Mucosa of rectum (tissue), 2 donors: Measurements from ENCODE around the gene NCS1.

Experiments used
- H3K27ac ChIP-seq, 2 donors: one replicate each; pipeline ENCODE4 v1.7.0; 2013; ENCODE audit warnings: inconsistent platforms in 2 of 2, low read depth in 2 of 2, low read length in 2 of 2
- H3K27me3 ChIP-seq, 2 donors: one replicate each; pipeline ENCODE4 v1.7.0; 2013; ENCODE audit warnings: low read length in 2 of 2; ENCODE audit not compliant: control insufficient read depth in 2 of 2, insufficient read depth in 2 of 2
- H3K36me3 ChIP-seq, 2 donors: one replicate each; pipeline ENCODE4 v1.7.0; 2013; ENCODE audit warnings: low read length in 2 of 2; ENCODE audit not compliant: control insufficient read depth in 2 of 2, insufficient read depth in 2 of 2
- H3K4me1 ChIP-seq, 2 donors: one replicate each; pipeline ENCODE4 v1.7.0; 2013; ENCODE audit warnings: low read length in 2 of 2, mild to moderate bottlenecking in 1 of 2; ENCODE audit not compliant: control insufficient read depth in 2 of 2, insufficient read depth in 2 of 2
- H3K4me3 ChIP-seq, 2 donors: one replicate each; pipeline ENCODE4 v1.7.0; 2013; ENCODE audit warnings: low read length in 2 of 2
- H3K9ac ChIP-seq, 2 donors: one replicate each; pipeline ENCODE4 v1.7.0; 2013; ENCODE audit warnings: low read length in 2 of 2, low read depth in 1 of 2, mild to moderate bottlenecking in 1 of 2
- H3K9me3 ChIP-seq, 2 donors: one replicate each; pipeline ENCODE4 v1.7.0; 2013; ENCODE audit warnings: low read length in 2 of 2; ENCODE audit not compliant: control insufficient read depth in 2 of 2
- donor health status: healthy.
- donor health status: Normal muscosa, but diverticular disease.

Gene NCS1

DNA sequence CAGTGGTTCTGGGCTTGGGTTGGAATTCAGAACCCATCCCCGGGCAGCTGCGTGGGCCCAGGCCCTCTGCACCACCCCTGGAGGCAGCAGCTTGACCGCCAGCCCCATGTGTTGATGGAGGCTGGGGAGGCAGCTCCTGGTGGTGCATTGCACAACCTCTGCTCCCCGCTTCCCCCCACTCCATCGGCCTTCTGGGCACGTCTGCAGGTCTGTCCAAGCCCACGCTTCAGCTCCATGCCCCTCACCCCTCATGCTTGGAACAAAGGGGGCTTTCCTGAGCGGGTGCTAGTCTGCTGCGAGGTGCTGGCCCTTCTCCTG is 1.4 kb downstream of the NCS1 start:
- no peaks in the 10 kb centered on the region for H3K9me3 ChIP-seq
- peaks cover 0 to 8% of the 10 kb centered on the region in 2 donors for H3K4me1 ChIP-seq
- peak overlapping the region; percentile 33 to 60 for H3K9ac ChIP-seq
- peak overlapping the region in 1 of 2 donors; percentile 62 for H3K4me3 ChIP-seq
- H3K36me3 ChIP-seq = no peaks in the 10 kb centered on the region
- peaks cover 5 to 7% of the 10 kb centered on the region in 2 donors for H3K27me3 ChIP-seq
- peak overlapping the region in 1 of 2 donors; percentile 39 for H3K27ac ChIP-seq

DNA sequence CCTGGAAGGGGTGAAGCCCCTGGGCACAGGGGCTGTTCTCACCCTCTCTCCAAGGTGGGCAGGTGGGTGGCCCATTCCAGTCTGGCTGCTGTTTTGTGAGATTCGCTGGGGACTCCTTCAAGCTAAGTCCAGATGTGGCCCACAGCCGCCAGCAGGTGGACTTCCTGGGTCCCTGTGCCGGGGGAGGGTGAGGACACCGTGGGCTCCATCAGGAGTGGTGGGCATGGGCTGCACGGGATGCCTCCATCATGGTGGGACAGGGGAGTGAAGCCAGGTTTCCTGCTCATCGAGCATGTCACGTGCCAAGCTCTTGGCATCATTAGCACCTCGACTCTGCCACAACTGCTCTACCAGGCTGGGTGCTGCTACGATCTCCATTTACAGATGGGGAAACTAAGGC is 1.8 kb downstream of the NCS1 start:
- Histone ChIP-seq H3K36me3 (no peaks in the 10 kb centered on the region), H3K9me3 (no peaks in the 10 kb centered on the region), H3K27me3 (peaks cover 5 to 7% of the 10 kb centered on the region in 2 donors), H3K27ac (peak overlapping the region; percentile 39 to 58), H3K4me1 (peaks cover 0 to 8% of the 10 kb centered on the region in 2 donors), H3K4me3 (no peak overlapping the region), H3K9ac (no peak overlapping the region)

DNA sequence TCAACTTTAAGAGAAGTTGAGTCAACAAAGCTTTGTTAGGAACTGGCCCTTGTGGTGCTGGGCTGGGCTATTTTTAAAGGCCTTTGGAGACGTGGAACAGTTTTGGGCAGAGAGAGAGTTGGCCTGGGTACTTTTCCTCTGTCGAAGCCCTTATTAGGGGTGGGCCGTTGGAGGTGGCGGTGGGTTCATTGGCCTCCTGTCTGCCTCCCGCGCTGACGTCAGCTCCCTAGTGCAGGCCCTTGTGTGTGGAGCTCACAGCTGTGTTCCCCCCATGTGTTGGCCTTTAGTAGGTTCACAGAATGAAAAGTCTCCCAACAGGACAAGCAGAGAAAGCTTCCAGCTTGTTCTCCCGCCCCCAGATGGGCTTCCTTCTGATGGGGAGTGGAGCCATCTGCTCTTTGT is 2.7 kb downstream of the NCS1 start:
- peak overlapping the region in 1 of 2 donors; percentile 48 for H3K27ac ChIP-seq
- H3K9me3 ChIP-seq = no peaks in the 10 kb centered on the region
- no peaks in the 10 kb centered on the region for H3K36me3 ChIP-seq
- H3K27me3 ChIP-seq = peaks cover 4 to 5% of the 10 kb centered on the region in 2 donors
- H3K9ac ChIP-seq = no peak overlapping the region
- H3K4me3 ChIP-seq = no peak overlapping the region
- H3K4me1 ChIP-seq = peaks cover 0 to 8% of the 10 kb centered on the region in 2 donors

DNA sequence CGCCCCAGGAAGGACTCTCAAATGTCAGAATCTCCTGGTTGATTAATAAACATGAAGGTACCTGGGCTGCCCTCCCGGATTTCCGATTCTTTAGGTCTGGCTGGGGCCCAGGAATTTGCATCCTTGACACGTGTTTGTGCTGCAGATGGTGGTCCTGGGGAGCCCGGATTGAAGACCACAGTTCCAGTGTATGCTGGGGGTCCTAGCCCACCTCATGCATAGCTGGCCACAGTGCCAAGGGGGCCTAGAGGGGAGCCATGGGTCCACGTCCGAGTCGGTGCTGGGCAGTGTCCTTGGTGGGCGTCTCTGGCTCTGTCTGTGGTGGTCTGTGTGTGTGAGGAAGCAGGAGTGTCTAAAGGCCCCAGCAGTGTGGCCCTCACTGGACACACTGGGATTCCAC is 3.2 kb downstream of the NCS1 start:
- H3K27me3 ChIP-seq = peaks cover 4 to 5% of the 10 kb centered on the region in 2 donors
- no peak overlapping the region for H3K9ac ChIP-seq
- H3K9me3 ChIP-seq = no peaks in the 10 kb centered on the region
- no peak overlapping the region for H3K4me3 ChIP-seq
- peaks cover 0 to 8% of the 10 kb centered on the region in 2 donors for H3K4me1 ChIP-seq
- peak overlapping the region in 1 of 2 donors; percentile 48 for H3K27ac ChIP-seq
- no peaks in the 10 kb centered on the region for H3K36me3 ChIP-seq

DNA sequence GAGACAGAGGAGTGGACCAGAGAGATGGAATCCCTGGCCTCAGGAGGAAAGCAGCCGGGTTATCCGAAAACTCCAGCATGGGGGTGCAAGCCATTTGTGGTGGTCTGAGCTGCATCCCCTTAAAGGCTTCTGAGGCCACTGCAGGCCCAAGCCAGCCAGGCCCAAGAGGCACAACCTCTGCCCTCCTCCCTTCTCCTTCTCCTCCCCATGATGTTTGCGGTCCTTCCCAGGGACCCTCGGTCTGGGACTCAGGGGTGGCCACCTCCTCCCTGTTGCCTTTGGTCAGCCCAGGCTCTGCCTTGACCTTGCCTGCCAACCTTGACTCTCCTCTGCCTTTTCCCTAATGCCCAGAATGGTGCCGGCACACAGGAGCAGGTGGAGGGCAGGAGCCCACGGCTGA is 4.6 kb downstream of the NCS1 start:
- H3K27me3 ChIP-seq = peaks cover 2 to 4% of the 10 kb centered on the region in 2 donors
- H3K36me3 ChIP-seq = no peaks in the 10 kb centered on the region
- H3K27ac ChIP-seq = no peak overlapping the region
- H3K9me3 ChIP-seq = no peaks in the 10 kb centered on the region
- no peak overlapping the region for H3K4me3 ChIP-seq
- no peak overlapping the region for H3K9ac ChIP-seq
- H3K4me1 ChIP-seq = peaks cover 4 to 8% of the 10 kb centered on the region in 2 donors

DNA sequence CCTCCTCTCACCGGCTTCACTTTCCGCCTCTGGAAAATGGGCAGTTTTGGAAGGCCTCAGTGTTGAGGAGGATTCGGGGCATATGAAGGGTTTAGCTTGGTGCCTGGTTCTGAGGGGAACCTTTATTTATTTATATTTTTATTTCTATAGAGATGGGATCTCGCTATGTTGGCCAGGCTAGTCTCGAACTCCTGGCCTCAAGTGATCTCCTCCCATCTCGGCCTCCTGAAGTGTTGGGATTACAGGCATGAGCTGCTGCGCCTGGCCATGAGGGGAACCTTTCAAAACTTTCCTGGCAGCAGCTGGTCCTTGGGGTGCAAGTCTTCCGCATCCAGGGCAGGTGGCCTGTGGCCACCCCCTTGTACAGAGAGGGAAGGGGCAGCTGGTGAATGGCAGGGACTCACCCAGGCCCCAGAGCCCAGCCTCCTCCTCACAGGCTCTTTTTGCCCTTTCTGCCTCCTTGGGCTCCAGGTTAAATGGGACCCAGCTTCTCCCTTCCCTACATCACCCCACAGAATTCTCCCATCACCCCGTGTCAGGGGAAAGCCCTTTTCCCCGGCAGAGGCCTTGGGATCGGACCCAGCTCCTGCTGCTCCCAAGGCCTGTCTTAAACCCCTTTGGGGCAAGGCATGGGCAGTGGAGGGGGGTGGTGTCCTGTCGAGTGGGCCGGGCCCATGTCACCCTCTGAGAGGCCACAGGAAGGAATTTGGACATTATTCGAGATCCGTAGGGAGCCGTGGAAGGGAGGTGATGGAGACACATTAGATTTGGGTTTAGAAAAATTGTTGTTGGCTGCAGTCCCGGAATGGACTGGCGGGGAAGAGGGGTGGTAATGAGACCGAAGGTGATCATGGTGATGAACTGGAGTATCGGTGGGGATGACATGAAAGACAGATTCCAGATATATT is 5.9 kb downstream of the NCS1 start:
- no peaks in the 10 kb centered on the region for H3K36me3 ChIP-seq
- H3K27ac ChIP-seq = no peak overlapping the region
- no peaks in the 10 kb centered on the region for H3K9me3 ChIP-seq
- peaks cover 18 to 21% of the 10 kb centered on the region in 2 donors for H3K4me1 ChIP-seq
- H3K9ac ChIP-seq = no peak overlapping the region
- peaks cover 2 to 4% of the 10 kb centered on the region in 2 donors for H3K27me3 ChIP-seq
- H3K4me3 ChIP-seq = no peak overlapping the region

DNA sequence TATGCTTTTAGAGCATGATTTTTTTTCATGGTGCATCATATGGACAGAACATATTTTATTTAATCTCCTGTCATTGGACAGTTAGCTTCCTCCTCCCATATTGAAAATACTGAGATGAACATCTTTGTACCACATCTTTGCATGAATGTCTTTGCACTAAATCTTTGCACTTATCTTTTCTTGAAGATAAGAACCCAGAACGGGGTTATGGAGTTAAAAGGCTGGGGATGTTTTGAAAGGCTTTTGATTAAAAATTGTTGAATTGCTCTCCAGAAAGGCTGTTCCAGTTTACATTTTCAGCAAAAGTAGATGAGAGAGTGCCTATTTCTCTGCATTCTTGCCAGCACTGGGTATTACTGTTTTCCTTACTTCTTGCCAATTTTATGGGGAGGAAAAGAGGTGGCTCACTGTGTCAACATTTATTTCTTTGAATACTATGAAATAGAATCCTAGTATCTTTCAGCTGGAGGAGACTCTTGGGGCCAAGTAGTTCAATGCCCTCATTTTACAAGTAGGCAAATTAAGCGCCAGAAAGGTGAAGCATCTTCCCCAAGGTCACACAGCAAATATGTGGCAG is 7.2 kb downstream of the NCS1 start:
- Histone ChIP-seq H3K9ac (no peak overlapping the region), H3K36me3 (no peaks in the 10 kb centered on the region), H3K4me1 (peaks cover 19 to 20% of the 10 kb centered on the region in 2 donors), H3K27me3 (no peaks in the 10 kb centered on the region), H3K27ac (no peak overlapping the region), H3K9me3 (no peaks in the 10 kb centered on the region), H3K4me3 (no peak overlapping the region)

DNA sequence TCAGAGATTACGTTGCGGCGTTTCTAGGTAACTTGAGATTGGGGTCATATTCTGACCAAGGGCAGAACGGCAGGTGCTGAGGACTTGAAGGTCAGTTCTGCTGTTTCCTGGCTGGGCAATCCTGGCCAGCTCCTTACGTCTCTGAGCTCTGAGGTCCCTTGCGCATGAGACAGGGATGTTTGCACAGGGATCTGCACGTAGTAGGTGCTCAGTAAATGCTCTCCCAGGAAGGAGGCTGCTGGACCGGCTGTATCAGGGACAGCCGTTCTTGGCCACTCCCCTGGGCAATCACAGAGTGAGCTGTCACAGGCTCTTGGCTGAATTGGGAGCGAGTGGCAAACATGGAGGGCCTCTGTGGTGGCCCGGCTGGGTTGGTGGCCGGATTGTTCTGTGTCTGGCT is 8.3 kb downstream of the NCS1 start:
- H3K27me3 ChIP-seq = no peaks in the 10 kb centered on the region
- no peak overlapping the region for H3K4me3 ChIP-seq
- no peak overlapping the region for H3K27ac ChIP-seq
- peaks cover 19 to 20% of the 10 kb centered on the region in 2 donors for H3K4me1 ChIP-seq
- H3K9me3 ChIP-seq = no peaks in the 10 kb centered on the region
- H3K36me3 ChIP-seq = no peaks in the 10 kb centered on the region
- no peak overlapping the region for H3K9ac ChIP-seq

DNA sequence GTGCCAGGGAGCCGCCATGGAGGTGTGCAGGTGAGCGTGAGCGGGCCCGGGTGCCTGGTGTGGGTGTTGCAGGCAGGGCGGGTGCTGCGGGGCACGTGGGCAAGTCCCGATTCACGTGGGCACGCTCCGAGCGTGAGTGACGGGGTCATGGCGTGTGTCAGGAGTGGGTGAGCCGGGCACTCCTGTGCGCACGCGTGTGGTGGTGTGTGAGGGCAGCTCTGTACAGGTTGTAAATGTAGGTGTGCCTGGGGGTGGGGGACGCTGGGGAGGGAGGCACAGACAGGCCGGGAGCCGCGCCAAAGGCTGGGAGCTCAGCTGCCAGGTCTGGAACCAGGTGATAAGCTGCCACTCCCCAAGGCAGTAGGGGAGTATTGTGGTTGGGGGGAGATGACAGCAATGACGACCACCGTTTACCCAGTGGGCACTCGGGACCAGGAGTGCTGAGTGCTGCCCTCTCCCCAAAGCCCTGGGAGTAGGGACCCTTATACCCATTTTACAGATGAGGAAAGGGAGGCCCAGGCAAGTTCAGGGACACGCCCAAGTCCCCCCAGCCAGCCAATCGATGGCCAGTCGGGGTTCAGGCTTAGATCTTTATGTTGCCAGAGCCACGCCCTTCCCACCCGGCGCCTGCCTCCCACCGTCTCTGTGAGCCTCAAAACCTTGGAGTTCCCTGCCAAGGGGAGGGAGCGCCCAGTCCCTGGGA is 9.6 kb downstream of the NCS1 start:
- Histone ChIP-seq H3K9me3 (no peaks in the 10 kb centered on the region), H3K36me3 (no peaks in the 10 kb centered on the region), H3K27me3 (no peaks in the 10 kb centered on the region), H3K4me1 (peaks cover 23 to 25% of the 10 kb centered on the region in 2 donors), H3K4me3 (peak overlapping the region; percentile 31 to 35), H3K9ac (peak overlapping the region in 1 of 2 donors; percentile 57), H3K27ac (peak overlapping the region in 1 of 2 donors; percentile 37)

DNA sequence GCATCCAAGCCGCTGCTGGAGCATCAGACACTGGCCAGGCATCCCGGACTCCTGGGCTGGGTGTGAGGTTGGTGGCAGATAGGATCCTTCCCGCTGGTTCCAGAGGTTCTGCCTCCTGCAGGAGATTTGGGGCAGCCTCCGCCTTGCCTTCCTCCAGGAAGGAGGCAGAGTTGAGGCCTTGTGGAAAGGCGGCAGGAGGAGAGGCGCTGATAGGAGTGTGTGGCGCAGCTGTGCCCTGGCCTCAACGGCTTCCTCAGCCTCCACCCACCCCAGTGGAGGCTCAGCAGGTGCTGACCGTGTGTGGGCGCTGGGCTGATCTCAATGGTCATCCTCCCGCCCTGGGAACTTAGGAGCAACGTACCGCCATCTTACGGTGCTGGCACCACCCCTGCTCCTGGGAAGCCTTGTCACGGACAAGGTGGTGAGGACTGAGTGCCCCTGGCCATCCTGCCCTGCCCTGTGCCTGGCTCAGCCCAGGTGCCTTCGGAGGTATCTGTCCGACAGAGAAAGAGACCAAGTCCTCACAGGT is 10.2 kb downstream of the NCS1 start:
- no peaks in the 10 kb centered on the region for H3K27me3 ChIP-seq
- peaks cover 26 to 29% of the 10 kb centered on the region in 2 donors for H3K4me1 ChIP-seq
- H3K4me3 ChIP-seq = no peak overlapping the region
- H3K9ac ChIP-seq = peak overlapping the region in 1 of 2 donors; percentile 42
- no peaks in the 10 kb centered on the region for H3K9me3 ChIP-seq
- no peaks in the 10 kb centered on the region for H3K36me3 ChIP-seq
- H3K27ac ChIP-seq = peak overlapping the region in 1 of 2 donors; percentile 17
